Measurements from ENCODE around the gene CTNND1. TPM values are rescaled to one million over a fixed set of nuclear protein-coding genes. Genes with fewer than 3 reads are reported as not detected.

CTNND1 gene
- total and polyA plus RNA-seq, 10 of the 15 experiments (the other 5 are each of a cell fraction or from before 2014, with no cell fraction given) = 4.7 to 70.0 (median 30.0) TPM

GRCh38 chr11:57775491-57775890 is 13.9 kb downstream of the CTNND1 start:
- 90% methylated on average over 5 of the region's 5 CpGs for WGBS (ENCODE audit: insufficient coverage, insufficient replicate concordance, low lambda C conversion rate, missing lambda C conversion rate)
- no peak overlapping the region for H2AFZ ChIP-seq (ENCODE audit: control insufficient read depth, low read depth, low read length)
- intact Hi-C loops (cut with micrococcal nuclease; ENCODE audit: unreplicated experiment) (no loop called here), in situ Hi-C loops (cut with MboI) (no loop called here)
- H3K4me3 ChIP-seq = no peak overlapping the region
- H3K36me3 ChIP-seq (ENCODE audit: control insufficient read depth in 2 of 2, insufficient read depth in 2 of 2, low read length in 1 of 2) = peaks cover 0 to 6% of the 10 kb centered on the region in 2 experiments; a peak in 1 of 4 replicates
- POLR2A ChIA-PET = interaction anchor here (0.7 to 10.7 kb wide), 5 partner anchors 11 to 731 kb away, joined by 3 to 110 read pairs (median 4); partner anchors contain the start of genes CTNND1 and SELENOH
- SMC1A ChIA-PET (ENCODE audit: uncharacterized antibody, unreplicated experiment) = interaction anchor here (1.2 to 11.7 kb wide), 4 partner anchors 9 to 13 kb away, joined by 4 to 117 read pairs (median 8); partner anchors contain the start of gene CTNND1
- no peaks in the 10 kb centered on the region for H3K9me3 ChIP-seq (replicated peaks; ENCODE audit: control insufficient read depth, insufficient read depth, low read length)
- H3K9ac ChIP-seq (ENCODE audit: control insufficient read depth, insufficient read depth, low read length) = no peak overlapping the region
- TF ChIP-seq MEF2B (IDR thresholded peaks at IDR 0.05; ENCODE audit: partially characterized antibody, poor library complexity, severe bottlenecking) = no peak
- no peak for TF ChIP-seq ZNF217 (IDR thresholded peaks at IDR 0.05)
- no peak for TF ChIP-seq SPI1 (IDR thresholded peaks at IDR 0.05; ENCODE audit: borderline replicate concordance, insufficient read depth, low read depth, low read length)
- H3K27me3 ChIP-seq (replicated peaks in 1 of 2; ENCODE audit: control insufficient read depth in 2 of 2, insufficient read depth in 2 of 2, low read length in 1 of 2) = no peaks in the 10 kb centered on the region
- BruUV-seq (replicated peaks) = TSS peak; percentile 26
- 0 out of 2 replicates have a peak overlapping the region, but pooled peaks have one; percentile 11 for H3K4me2 ChIP-seq (ENCODE audit: control insufficient read depth, insufficient read depth)
- DNase-seq (ENCODE audit: low read depth, low spot score) (no peak), FAIRE-seq (no peak), ATAC-seq (no peak)
- no peaks in the 10 kb centered on the region for H4K20me1 ChIP-seq (ENCODE audit: control insufficient read depth, insufficient read depth)
- H3K27ac ChIP-seq (ENCODE audit: control insufficient read depth, insufficient read depth) = no peak overlapping the region
- CTCF ChIA-PET = interaction anchor here (1.3 to 10.8 kb wide), 5 partner anchors 9 to 25 kb away, joined by 3 to 69 read pairs (median 7); partner anchors contain the start of gene CTNND1
- RAD21 ChIA-PET (ENCODE audit: unreplicated experiment) = interaction anchor here (7.8 kb wide), 1 partner anchor 11 kb away, joined by 41 read pairs; no protein-coding TSS in a partner anchor
- peaks cover 90% of the 10 kb centered on the region for H3K79me2 ChIP-seq (ENCODE audit: control insufficient read depth, insufficient read depth, low read length)
- peaks cover 16% of the 10 kb centered on the region for H3K4me1 ChIP-seq (ENCODE audit: control insufficient read depth, insufficient read depth, low read length)

- Histone ChIP-seq H3K27me3 (replicated peaks in 1 of 2; ENCODE audit: control insufficient read depth in 2 of 2, insufficient read depth in 2 of 2, low read length in 1 of 2) (no peaks in the 10 kb centered on the region), H3K9ac (ENCODE audit: control insufficient read depth, insufficient read depth, low read length) (no peak overlapping the region), H3K9me3 (replicated peaks; ENCODE audit: control insufficient read depth, insufficient read depth, low read length) (no peaks in the 10 kb centered on the region), H3K4me2 (ENCODE audit: control insufficient read depth, insufficient read depth) (peak overlapping the region; percentile 11; the same call in 1 of the 2 replicates), H3K36me3 (ENCODE audit: control insufficient read depth in 2 of 2, insufficient read depth in 2 of 2, low read length in 1 of 2) (peaks cover 0 to 6% of the 10 kb centered on the region in 2 experiments; a peak in 1 of 4 replicates), H2AFZ (ENCODE audit: control insufficient read depth, low read depth, low read length) (no peak overlapping the region), H3K4me3 (no peak overlapping the region), H3K4me1 (ENCODE audit: control insufficient read depth, insufficient read depth, low read length) (peaks cover 16% of the 10 kb centered on the region), H3K27ac (ENCODE audit: control insufficient read depth, insufficient read depth) (no peak overlapping the region), H4K20me1 (ENCODE audit: control insufficient read depth, insufficient read depth) (no peaks in the 10 kb centered on the region), H3K79me2 (ENCODE audit: control insufficient read depth, insufficient read depth, low read length) (peaks cover 86% of the 10 kb centered on the region)
- no peak for FAIRE-seq
- ChIA-PET SMC1A (ENCODE audit: uncharacterized antibody, unreplicated experiment) (interaction anchor here (1.1 to 11.7 kb wide), 8 partner anchors 9 to 718 kb away, joined by 3 to 117 read pairs (median 4); partner anchors contain the start of genes BTBD18, CTNND1 and MED19), RAD21 (ENCODE audit: unreplicated experiment) (interaction anchor here (1.4 to 7.8 kb wide), 2 partner anchors 12 to 25 kb away, joined by 3 to 41 read pairs; no protein-coding TSS in a partner anchor), CTCF (interaction anchor here (1.3 to 10.8 kb wide), 3 partner anchors 13 to 25 kb away, joined by 3 to 69 read pairs (median 4); partner anchors contain the start of gene CTNND1), POLR2A (interaction anchor here (1.5 to 10.7 kb wide), 2 partner anchors 11 to 35 kb away, joined by 3 to 110 read pairs; partner anchors contain the start of genes CTNND1 and SELENOH)
- in situ Hi-C loops (cut with MboI) = no loop called here
- BruUV-seq (replicated peaks) = no TSS peak
- intact Hi-C loops (cut with micrococcal nuclease; ENCODE audit: unreplicated experiment) = no loop called here
- no peak for DNase-seq (ENCODE audit: low read depth, low spot score)
- 90% methylated on average over 3 of the region's 3 CpGs for WGBS (ENCODE audit: insufficient coverage, insufficient replicate concordance, low lambda C conversion rate, missing lambda C conversion rate)
- ATAC-seq = no peak
- TF ChIP-seq STAT3 (IDR thresholded peaks at IDR 0.05; ENCODE audit: low read depth, low read length) (no peak), IKZF2 (IDR thresholded peaks at IDR 0.05) (no peak), ZNF592 (IDR thresholded peaks at IDR 0.05) (no peak), SPI1 (IDR thresholded peaks at IDR 0.05; ENCODE audit: borderline replicate concordance, insufficient read depth, low read depth, low read length) (no peak), BHLHE40 (IDR thresholded peaks at IDR 0.05; ENCODE audit: borderline replicate concordance in 1 of 2, low read depth in 2 of 2, low read length in 1 of 2) (no peak), NFYA (IDR thresholded peaks at IDR 0.05; ENCODE audit: borderline replicate concordance, low read depth, low read length) (no peak), JUNB (IDR thresholded peaks at IDR 0.05) (no peak), POLR2AphosphoS2 (IDR thresholded peaks at IDR 0.05; ENCODE audit: low read depth, low read length) (no peak), CEBPB (IDR thresholded peaks at IDR 0.05; ENCODE audit: borderline replicate concordance in 1 of 2, low read depth in 2 of 2, low read length in 2 of 2) (no peak)
Observed at GRCh38 chr11:57776031-57776521, 14.5 kb downstream of the CTNND1 start.

All from GM12878 (cell line).